Left lung (tissue), 10 donors: ENCODE results near the gene ATPAF1. TPM values are rescaled to one million over a fixed set of nuclear protein-coding genes. Genes with fewer than 3 reads are reported as not detected.

Experiments used
- ATAC-seq: fragments of 200-7000 bp; cut with Tn5 transposase; one replicate; pipeline ENCODE4 v1.9.1; 2020; ENCODE audit warnings: moderate library complexity
- DNase-seq, 4 donors: peaks; one replicate each; pipeline ENCODE4 v3.0.0-alpha.2; 2013 to 2020
- H3K27ac ChIP-seq, 2 donors: fragments of 200-600 bp; sonication (generic) in 1 of 2; one replicate each; pipeline versions ENCODE4 v1.5.0 to v1.8.0; 2020 to 2021
- H3K27me3 ChIP-seq, 2 donors: fragments of 200-600 bp; sonication (generic) in 1 of 2; one replicate each; pipeline versions ENCODE4 v1.5.0 to v1.8.0; 2020 to 2021
- H3K36me3 ChIP-seq, 2 donors: fragments of 200-600 bp; sonication (generic) in 1 of 2; one replicate each; pipeline versions ENCODE4 v1.5.0 to v1.8.0; 2020 to 2021
- H3K4me1 ChIP-seq, 2 donors: fragments of 200-600 bp; one replicate each; pipeline ENCODE4 v1.8.0; 2021
- H3K4me3 ChIP-seq, 2 donors: fragments of 200-600 bp; sonication (generic) in 1 of 2; one replicate each; pipeline versions ENCODE4 v1.5.0 to v1.8.0; 2020 to 2021; ENCODE audit warnings: mild to moderate bottlenecking in 1 of 2
- H3K9me3 ChIP-seq, 2 donors: fragments of 200-600 bp; sonication (generic) in 1 of 2; one replicate each; pipeline versions ENCODE4 v1.5.0 to v1.8.0; 2020 to 2021
- intact Hi-C, 2 donors: fragments of 100-400 bp; cut with DNase I; formaldehyde crosslinking; loops; one replicate each; pipeline versions ENCODE4 v1.11.2 to v1.14.2; 2022
- polyA plus RNA-seq, 6 donors: library from polyadenylated mRNA; unstranded; fragments of 120-200 nt; gene quantifications; one replicate each; pipeline ENCODE4 v1.2.1, GENCODE V29; 2013; ENCODE audit not compliant: insufficient read length in 6 of 6
- total RNA-seq, 2 donors: library from RNA; stranded (reverse); fragmentation: NEBNext Ultra II Directional; extraction: Animal tissue kit (Norgen Biotek cat#: 25700); gene quantifications; one replicate each; pipeline ENCODE4 v1.2.1, GENCODE V29; 2021
- TF ChIP-seq, protein P1 (sequence below), 2 donors: fragments of 200-600 bp; sonication (generic) in 1 of 2; IDR thresholded peaks; one replicate each; pipeline versions ENCODE4 v1.5.0 to v1.8.0; 2021; ENCODE audit warnings: antibody characterized with exemption in 2 of 2
- donor health status: DM: no; HTN: yes; CAD: no.
- donor health status: DM: no; HTN: no; CAD: no.

Gene ATPAF1
- total and polyA plus RNA-seq, 8 donors: 34.3 to 90.0 (median 76.4) TPM

GRCh38 chr1:46583494-46583893 is 84.7 kb downstream of the ATPAF1 start:
- H3K4me3 ChIP-seq: no peak overlapping the region
- TF ChIP-seq, protein P1, sequence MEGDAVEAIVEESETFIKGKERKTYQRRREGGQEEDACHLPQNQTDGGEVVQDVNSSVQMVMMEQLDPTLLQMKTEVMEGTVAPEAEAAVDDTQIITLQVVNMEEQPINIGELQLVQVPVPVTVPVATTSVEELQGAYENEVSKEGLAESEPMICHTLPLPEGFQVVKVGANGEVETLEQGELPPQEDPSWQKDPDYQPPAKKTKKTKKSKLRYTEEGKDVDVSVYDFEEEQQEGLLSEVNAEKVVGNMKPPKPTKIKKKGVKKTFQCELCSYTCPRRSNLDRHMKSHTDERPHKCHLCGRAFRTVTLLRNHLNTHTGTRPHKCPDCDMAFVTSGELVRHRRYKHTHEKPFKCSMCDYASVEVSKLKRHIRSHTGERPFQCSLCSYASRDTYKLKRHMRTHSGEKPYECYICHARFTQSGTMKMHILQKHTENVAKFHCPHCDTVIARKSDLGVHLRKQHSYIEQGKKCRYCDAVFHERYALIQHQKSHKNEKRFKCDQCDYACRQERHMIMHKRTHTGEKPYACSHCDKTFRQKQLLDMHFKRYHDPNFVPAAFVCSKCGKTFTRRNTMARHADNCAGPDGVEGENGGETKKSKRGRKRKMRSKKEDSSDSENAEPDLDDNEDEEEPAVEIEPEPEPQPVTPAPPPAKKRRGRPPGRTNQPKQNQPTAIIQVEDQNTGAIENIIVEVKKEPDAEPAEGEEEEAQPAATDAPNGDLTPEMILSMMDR (IDR thresholded peaks at IDR 0.05): no peak
- intact Hi-C loops: no loop called here
- peaks cover 8 to 93% of the 10 kb centered on the region in 2 donors for H3K4me1 ChIP-seq
- peak overlapping the region in 1 of 2 donors; percentile 88 for H3K27ac ChIP-seq
- DNase-seq (no peak), ATAC-seq (no peak)
- peaks cover 0 to 79% of the 10 kb centered on the region in 2 donors for H3K36me3 ChIP-seq
- H3K9me3 ChIP-seq: no peaks in the 10 kb centered on the region
- no peaks in the 10 kb centered on the region for H3K27me3 ChIP-seq

DNA sequence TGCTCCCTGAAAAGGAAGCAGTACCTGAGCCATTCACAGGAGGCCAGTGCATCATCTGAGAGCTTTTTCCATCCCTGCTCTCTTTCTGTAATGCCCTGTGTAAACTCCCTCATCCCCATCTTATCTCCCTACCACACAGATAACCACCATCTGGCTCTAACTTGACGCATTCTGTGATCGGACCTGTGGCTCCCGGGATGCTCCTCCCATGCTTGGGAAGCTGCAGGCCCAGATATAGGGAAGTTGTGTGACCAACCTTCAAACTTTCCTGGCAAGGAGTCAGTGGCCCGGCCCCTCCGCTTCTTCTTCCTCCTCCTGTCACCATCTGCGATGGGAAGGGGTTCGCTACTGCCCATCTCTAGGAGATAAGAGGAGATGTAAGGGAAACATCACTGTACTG is 85.2 kb downstream of the ATPAF1 start:
- TF ChIP-seq, protein P1 (IDR thresholded peaks at IDR 0.05): no peak
- ATAC-seq (no peak), DNase-seq (no peak)
- H3K27me3 ChIP-seq: no peaks in the 10 kb centered on the region
- H3K4me3 ChIP-seq: no peak overlapping the region
- H3K36me3 ChIP-seq: peaks cover 0 to 84% of the 10 kb centered on the region in 2 donors
- H3K27ac ChIP-seq: peak overlapping the region in 1 of 2 donors; percentile 88
- intact Hi-C loops: no loop called here
- no peaks in the 10 kb centered on the region for H3K9me3 ChIP-seq
- peaks cover 8 to 94% of the 10 kb centered on the region in 2 donors for H3K4me1 ChIP-seq

Other genes starting within 250 kb of the ATPAF1 start
- gene DMBX1, start 178.5 kb downstream of the ATPAF1 start, total RNA-seq: not detected
- gene DMBX1, start 178.5 kb downstream of the ATPAF1 start, polyA plus RNA-seq: under 1 TPM in 4 of 6 donors, not detected in 2; 0.04 to 0.07 (median 0.07) TPM
- gene KNCN, start 116.7 kb downstream of the ATPAF1 start, total RNA-seq: not detected
- under 1 TPM in 3 of 6 donors, not detected in 3; 0.07 to 0.34 (median 0.20) TPM for gene KNCN, start 116.7 kb downstream of the ATPAF1 start, polyA plus RNA-seq
- 10 to 100 TPM; 42.2 to 96.0 TPM for gene MKNK1, start 64.1 kb downstream of the ATPAF1 start, total RNA-seq
- 10 to 100 TPM; 45.0 to 57.1 (median 51.4) TPM for gene MKNK1, start 64.1 kb downstream of the ATPAF1 start, polyA plus RNA-seq
- gene MOB3C, start 51.6 kb downstream of the ATPAF1 start, total RNA-seq: 10 to 100 TPM; 16.0 to 21.3 TPM
- 10 to 100 TPM; 17.5 to 19.6 (median 18.4) TPM for gene MOB3C, start 51.6 kb downstream of the ATPAF1 start, polyA plus RNA-seq
- gene TEX38, start 3.5 kb upstream of the ATPAF1 start, total RNA-seq: not detected
- under 1 TPM; 0.31 to 0.64 (median 0.49) TPM for gene TEX38, start 3.5 kb upstream of the ATPAF1 start, polyA plus RNA-seq
- gene EFCAB14, start 50.8 kb upstream of the ATPAF1 start, total RNA-seq: 100 to 1,000 TPM; 102 to 110 TPM
- gene EFCAB14, start 50.8 kb upstream of the ATPAF1 start, polyA plus RNA-seq: 100 to 1,000 TPM; 108 to 124 (median 115) TPM
- gene CYP4B1, start 130.7 kb upstream of the ATPAF1 start, total RNA-seq: 100 to 1,000 TPM in 1 of 2 donors, 10 to 100 TPM in 1; 53.8 to 417 TPM
- gene CYP4B1, start 130.7 kb upstream of the ATPAF1 start, polyA plus RNA-seq: 1 to 10 TPM; 1.6 to 3.1 (median 2.2) TPM